ENCODE measurements around the gene THSD4.
"Not testable (repeated sequence)": the region's sequence is repeated elsewhere in the genome, so short reads cannot be mapped to it uniquely, and the experiment has no call there.

THSD4 gene

GRCh38 chr15:71658827-71659729 is 543.8 kb downstream of the THSD4 start:
- no peak overlapping the region for H3K9ac ChIP-seq (ENCODE audit: low read length)
- H3K9me3 ChIP-seq (ENCODE audit: control insufficient read depth, low read length) = no peaks in the 10 kb centered on the region
- no peak overlapping the region for H3K4me3 ChIP-seq (ENCODE audit: low read length)
- no peaks in the 10 kb centered on the region for H3K36me3 ChIP-seq (ENCODE audit: control insufficient read depth, insufficient read depth, low read length, severe bottlenecking)
- no peak for DNase-seq (ENCODE audit: low read depth)
- H3K4me1 ChIP-seq (ENCODE audit: control insufficient read depth, insufficient read depth, low read length) = peaks cover 5% of the 10 kb centered on the region
- no peaks in the 10 kb centered on the region for H3K27me3 ChIP-seq (replicated peaks; ENCODE audit: control insufficient read depth, insufficient read depth, low read length)

- Histone ChIP-seq H3K9me3 (ENCODE audit: control insufficient read depth, low read length) (no peaks in the 10 kb centered on the region), H3K9ac (ENCODE audit: low read length) (no peak overlapping the region), H3K27me3 (replicated peaks; ENCODE audit: control insufficient read depth, insufficient read depth, low read length) (no peaks in the 10 kb centered on the region), H3K36me3 (ENCODE audit: control insufficient read depth, insufficient read depth, low read length, severe bottlenecking) (no peaks in the 10 kb centered on the region), H3K4me1 (ENCODE audit: control insufficient read depth, insufficient read depth, low read length) (peaks cover 3% of the 10 kb centered on the region), H3K4me3 (ENCODE audit: low read length) (no peak overlapping the region)
- no peak for DNase-seq (ENCODE audit: low read depth)
Measured at GRCh38 chr15:71659730-71660067, 544.4 kb downstream of the THSD4 start.

GRCh38 chr15:71660501-71660900 is 545.2 kb downstream of the THSD4 start:
- no peaks in the 10 kb centered on the region for H3K36me3 ChIP-seq (ENCODE audit: control insufficient read depth, insufficient read depth, low read length, severe bottlenecking)
- no peak overlapping the region for H3K4me3 ChIP-seq (ENCODE audit: low read length)
- DNase-seq (ENCODE audit: low read depth) = no peak
- H3K4me1 ChIP-seq (ENCODE audit: control insufficient read depth, insufficient read depth, low read length) = no peaks in the 10 kb centered on the region
- H3K9me3 ChIP-seq (ENCODE audit: control insufficient read depth, low read length) = peaks cover 2% of the 10 kb centered on the region
- H3K9ac ChIP-seq (ENCODE audit: low read length) = no peak overlapping the region
- no peaks in the 10 kb centered on the region for H3K27me3 ChIP-seq (replicated peaks; ENCODE audit: control insufficient read depth, insufficient read depth, low read length)

GRCh38 chr15:71662306-71662705 is 547.0 kb downstream of the THSD4 start:
- peaks cover 7% of the 10 kb centered on the region for H3K9me3 ChIP-seq (ENCODE audit: control insufficient read depth, low read length)
- no peak overlapping the region for H3K4me3 ChIP-seq (ENCODE audit: low read length)
- no peak overlapping the region for H3K9ac ChIP-seq (ENCODE audit: low read length)
- no peaks in the 10 kb centered on the region for H3K36me3 ChIP-seq (ENCODE audit: control insufficient read depth, insufficient read depth, low read length, severe bottlenecking)
- DNase-seq (ENCODE audit: low read depth) = no peak
- no peaks in the 10 kb centered on the region for H3K27me3 ChIP-seq (replicated peaks; ENCODE audit: control insufficient read depth, insufficient read depth, low read length)
- peaks cover 3% of the 10 kb centered on the region for H3K4me1 ChIP-seq (ENCODE audit: control insufficient read depth, insufficient read depth, low read length)

- Histone ChIP-seq H3K4me3 (ENCODE audit: low read length) (no peak overlapping the region), H3K4me1 (ENCODE audit: control insufficient read depth, insufficient read depth, low read length) (peaks cover 5% of the 10 kb centered on the region), H3K9ac (ENCODE audit: low read length) (no peak overlapping the region), H3K36me3 (ENCODE audit: control insufficient read depth, insufficient read depth, low read length, severe bottlenecking) (no peaks in the 10 kb centered on the region), H3K27me3 (replicated peaks; ENCODE audit: control insufficient read depth, insufficient read depth, low read length) (no peaks in the 10 kb centered on the region), H3K9me3 (ENCODE audit: control insufficient read depth, low read length) (peaks cover 7% of the 10 kb centered on the region)
- no peak for DNase-seq (ENCODE audit: low read depth)
Measured at GRCh38 chr15:71664622-71665021, 549.4 kb downstream of the THSD4 start.

- Histone ChIP-seq H3K9ac (ENCODE audit: low read length) (no peak overlapping the region), H3K27me3 (replicated peaks; ENCODE audit: control insufficient read depth, insufficient read depth, low read length) (no peaks in the 10 kb centered on the region), H3K36me3 (ENCODE audit: control insufficient read depth, insufficient read depth, low read length, severe bottlenecking) (no peaks in the 10 kb centered on the region), H3K4me3 (ENCODE audit: low read length) (no peak overlapping the region), H3K9me3 (ENCODE audit: control insufficient read depth, low read length) (peaks cover 7% of the 10 kb centered on the region), H3K4me1 (ENCODE audit: control insufficient read depth, insufficient read depth, low read length) (peaks cover 6% of the 10 kb centered on the region)
- peak; percentile 53 for DNase-seq (ENCODE audit: low read depth)
Measured at GRCh38 chr15:71666763-71667620, 551.7 kb downstream of the THSD4 start.

DNA sequence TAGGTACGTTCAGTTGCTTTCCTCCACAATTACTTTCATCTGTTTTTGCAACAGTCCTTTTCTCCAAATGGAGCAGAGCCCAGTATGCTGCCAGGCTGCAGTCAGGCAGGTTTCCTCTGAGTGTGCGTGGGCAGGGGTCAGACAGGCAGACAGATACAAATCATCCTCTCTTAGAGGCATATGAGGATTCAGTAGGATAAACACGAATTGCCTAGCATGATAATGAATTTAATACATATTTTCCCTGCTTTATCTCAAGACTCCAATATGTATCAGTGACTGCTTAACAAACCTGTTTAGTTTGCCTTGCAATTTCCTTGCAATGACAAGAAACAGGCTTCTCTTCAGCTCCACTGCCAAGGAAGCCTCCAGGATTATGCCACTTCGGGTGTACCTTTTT is 554.4 kb downstream of the THSD4 start:
- Histone ChIP-seq H3K27me3 (replicated peaks; ENCODE audit: control insufficient read depth, insufficient read depth, low read length) (no peaks in the 10 kb centered on the region), H3K9me3 (ENCODE audit: control insufficient read depth, low read length) (peaks cover 7% of the 10 kb centered on the region), H3K4me1 (ENCODE audit: control insufficient read depth, insufficient read depth, low read length) (peaks cover 6% of the 10 kb centered on the region), H3K9ac (ENCODE audit: low read length) (no peak overlapping the region), H3K36me3 (ENCODE audit: control insufficient read depth, insufficient read depth, low read length, severe bottlenecking) (no peaks in the 10 kb centered on the region), H3K4me3 (ENCODE audit: low read length) (no peak overlapping the region)
- no peak for DNase-seq (ENCODE audit: low read depth)

GRCh38 chr15:71670222-71670621 is 555.0 kb downstream of the THSD4 start:
- not testable (repeated sequence) for DNase-seq (ENCODE audit: low read depth)

DNA sequence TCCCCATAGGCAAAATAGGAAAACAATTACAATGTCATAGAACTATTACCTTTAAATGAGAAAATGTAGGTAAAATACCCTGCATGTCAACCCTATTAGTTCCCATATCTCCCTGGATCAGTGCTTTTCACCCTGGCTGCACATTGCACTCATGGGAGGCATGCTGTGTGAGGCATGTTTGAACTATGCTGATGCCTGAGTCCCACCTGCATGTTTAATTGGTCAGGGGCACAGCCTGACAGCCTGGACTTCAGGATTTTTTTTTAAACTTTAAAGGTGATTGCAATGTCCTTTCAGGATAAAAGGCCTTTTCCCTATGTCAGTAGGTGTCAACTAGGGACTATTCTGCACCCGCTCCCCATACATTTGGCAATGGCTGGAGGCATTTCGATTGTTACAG is 559.1 kb downstream of the THSD4 start:
- Histone ChIP-seq H3K36me3 (ENCODE audit: control insufficient read depth, insufficient read depth, low read length, severe bottlenecking) (no peaks in the 10 kb centered on the region), H3K4me3 (ENCODE audit: low read length) (no peak overlapping the region), H3K27me3 (replicated peaks; ENCODE audit: control insufficient read depth, insufficient read depth, low read length) (no peaks in the 10 kb centered on the region), H3K9me3 (ENCODE audit: control insufficient read depth, low read length) (no peaks in the 10 kb centered on the region), H3K4me1 (ENCODE audit: control insufficient read depth, insufficient read depth, low read length) (peaks cover 6% of the 10 kb centered on the region), H3K9ac (ENCODE audit: low read length) (no peak overlapping the region)
- DNase-seq (ENCODE audit: low read depth) = no peak

More at GRCh38 chr15:71670222-71670621, 555.0 kb downstream of the THSD4 start:
- not testable (repeated sequence) for H3K36me3 ChIP-seq (ENCODE audit: control insufficient read depth, insufficient read depth, low read length, severe bottlenecking); H3K9ac ChIP-seq (ENCODE audit: low read length); H3K9me3 ChIP-seq (ENCODE audit: control insufficient read depth, low read length); H3K4me3 ChIP-seq (ENCODE audit: low read length); H3K4me1 ChIP-seq (ENCODE audit: control insufficient read depth, insufficient read depth, low read length); H3K27me3 ChIP-seq (replicated peaks; ENCODE audit: control insufficient read depth, insufficient read depth, low read length)

DNA sequence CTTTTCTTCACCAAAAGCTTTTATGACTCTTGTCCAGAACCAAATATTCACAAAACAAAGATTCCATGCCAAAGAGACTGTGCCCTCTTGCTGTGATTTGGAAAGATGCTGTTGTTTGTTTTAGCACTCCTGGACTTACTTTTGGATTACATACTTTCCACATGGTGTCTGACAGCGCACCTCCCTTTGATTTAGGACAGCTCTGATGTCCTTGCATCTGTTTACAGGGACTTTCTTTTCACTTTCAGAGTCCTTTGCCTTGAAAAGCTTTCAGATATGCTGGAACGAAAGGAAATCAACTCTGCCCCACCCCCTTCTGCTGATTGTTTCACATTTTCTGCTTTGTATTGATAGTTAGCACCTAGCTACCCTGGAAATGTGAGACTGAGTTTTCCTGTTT is 562.1 kb downstream of the THSD4 start:
- peaks cover 3% of the 10 kb centered on the region for H3K4me1 ChIP-seq (ENCODE audit: control insufficient read depth, insufficient read depth, low read length)
- DNase-seq (ENCODE audit: low read depth) = no peak
- H3K27me3 ChIP-seq (replicated peaks; ENCODE audit: control insufficient read depth, insufficient read depth, low read length) = no peaks in the 10 kb centered on the region
- H3K36me3 ChIP-seq (ENCODE audit: control insufficient read depth, insufficient read depth, low read length, severe bottlenecking) = no peaks in the 10 kb centered on the region
- no peaks in the 10 kb centered on the region for H3K9me3 ChIP-seq (ENCODE audit: control insufficient read depth, low read length)
- no peak overlapping the region for H3K9ac ChIP-seq (ENCODE audit: low read length)
- no peak overlapping the region for H3K4me3 ChIP-seq (ENCODE audit: low read length)

- Histone ChIP-seq H3K27me3 (replicated peaks; ENCODE audit: control insufficient read depth, insufficient read depth, low read length) (no peaks in the 10 kb centered on the region), H3K9me3 (ENCODE audit: control insufficient read depth, low read length) (no peaks in the 10 kb centered on the region), H3K9ac (ENCODE audit: low read length) (no peak overlapping the region), H3K4me1 (ENCODE audit: control insufficient read depth, insufficient read depth, low read length) (peaks cover 3% of the 10 kb centered on the region), H3K4me3 (ENCODE audit: low read length) (no peak overlapping the region), H3K36me3 (ENCODE audit: control insufficient read depth, insufficient read depth, low read length, severe bottlenecking) (no peaks in the 10 kb centered on the region)
- no peak for DNase-seq (ENCODE audit: low read depth)
Measured at GRCh38 chr15:71677766-71678165, 562.5 kb downstream of the THSD4 start.

All from adipocyte (in vitro differentiated cells).